HCT116 (cell line): ENCODE results near the gene PREP. TPM values are rescaled to one million over a fixed set of nuclear protein-coding genes. Genes with fewer than 3 reads are reported as not detected.

Experiments
- ATAC-seq: fragments of 200-7000 bp; cut with Tn5 transposase; 2 replicates; pipeline ENCODE4 v1.9.1; 2020; ENCODE audit warnings: mild to moderate bottlenecking, moderate library complexity
- BruUV-seq: library from RNA; stranded (reverse); fragments of 400-500 nt; replicated peaks from 2 replicates; lab custom pipeline; 2021; lab: Mats Ljungman, UMichigan
- CTCF ChIA-PET: fragments of 300-600 bp; sonication (Branson Sonifier 250); formaldehyde crosslinking; loops from one replicate; lab custom pipeline; 2021; ENCODE audit warnings: antibody characterized with exemption; lab: Charles Lee
- POLR2A ChIA-PET: fragments of 300-600, 350-600 bp; sonication (Branson Sonifier 250); formaldehyde crosslinking; loops from one replicate; lab custom pipeline; 2021; ENCODE audit warnings: antibody characterized with exemption; lab: Charles Lee
- RAD21 ChIA-PET, 2 experiments: fragments of 300-600 bp; sonication (Branson Sonifier 250); formaldehyde crosslinking; loops; one replicate each; lab custom pipeline; 2023; ENCODE audit warnings: low total read pairs in 2 of 2; ENCODE audit not compliant: uncharacterized antibody in 2 of 2, unreplicated experiment in 2 of 2, low non-redundant PET in 1 of 2; lab: Charles Lee
- DNase-seq: peaks from one replicate; pipeline ENCODE4 v3.0.0-alpha.2; 2010; ENCODE audit warnings: low read depth, low spot score
- H2AFZ ChIP-seq: fragments of 200-600 bp; shearing (Covaris generic), sonication (generic); 2 replicates; pipeline ENCODE4 v1.6.1; 2017; ENCODE audit warnings: low read depth, mixed run types, mixed read lengths, antibody characterized with exemption, low read length; ENCODE audit not compliant: poor library complexity, severe bottlenecking
- H3K27ac ChIP-seq: 2 replicates; pipeline ENCODE4 v1.5.1; 2012; ENCODE audit warnings: low read depth, low read length
- H3K27me3 ChIP-seq: fragments of 200-600 bp; sonication (generic); 2 replicates; pipeline ENCODE4 v1.6.1; 2016; ENCODE audit warnings: mixed run types, low read length, mixed read lengths; ENCODE audit not compliant: insufficient read depth
- H3K36me3 ChIP-seq, 2 experiments: fragments of 200-500 bp in 1 of 2; fragments of 200-600 bp in 1 of 2; sonication (Bioruptor generic) in 1 of 2; sonication (generic) in 1 of 2; 2 replicates each; pipeline versions ENCODE4 v1.5.1 to v1.6.1; 2014 to 2016; ENCODE audit warnings: low read length in 2 of 2, inconsistent platforms in 1 of 2, mixed read lengths in 1 of 2, mixed run types in 1 of 2; ENCODE audit not compliant: insufficient read depth in 2 of 2, control insufficient read depth in 1 of 2
- H3K4me1 ChIP-seq, 2 experiments: fragments of 200-600 bp in 1 of 2; sonication (generic) in 1 of 2; 2 replicates each; pipeline versions ENCODE4 v1.5.1 to v1.6.1; 2012 to 2017; ENCODE audit warnings: low read length in 2 of 2, inconsistent platforms in 1 of 2, mild to moderate bottlenecking in 1 of 2, mixed read lengths in 1 of 2, mixed run types in 1 of 2, moderate library complexity in 1 of 2; ENCODE audit not compliant: insufficient read depth in 2 of 2, control insufficient read depth in 1 of 2
- H3K4me2 ChIP-seq: fragments of 200-600 bp; sonication (generic); 2 replicates; pipeline ENCODE4 v1.6.1; 2017; ENCODE audit warnings: mixed run types, low read length, mixed read lengths
- H3K4me3 ChIP-seq, 2 experiments: fragments of 200-600 bp in 1 of 2; sonication (generic) in 1 of 2; replicated peaks in 1 of 2; 2 replicates each; pipeline ENCODE4 v1.5.1; 2011 to 2016; ENCODE audit warnings: low read length in 2 of 2, control low read depth in 1 of 2, low read depth in 1 of 2, mild to moderate bottlenecking in 1 of 2, mixed read lengths in 1 of 2, mixed run types in 1 of 2
- H3K79me2 ChIP-seq: fragments of 200-600 bp; sonication (generic); 2 replicates; pipeline ENCODE4 v1.6.1; 2017; ENCODE audit warnings: mild to moderate bottlenecking, mixed run types, low read length, moderate library complexity, mixed read lengths; ENCODE audit not compliant: insufficient read depth
- H3K9ac ChIP-seq: fragments of 200-600 bp; sonication (generic); 2 replicates; pipeline ENCODE4 v1.6.1; 2016; ENCODE audit warnings: low read length, mixed read lengths
- H3K9me2 ChIP-seq: fragments of 200-600 bp; sonication (generic), shearing (Covaris generic); 2 replicates; pipeline ENCODE4 v1.6.1; 2017; ENCODE audit warnings: mixed run types, mild to moderate bottlenecking, moderate library complexity; ENCODE audit not compliant: insufficient read depth
- H3K9me3 ChIP-seq, 2 experiments: fragments of 200-500 bp in 1 of 2; fragments of 200-600 bp in 1 of 2; sonication (Bioruptor generic) in 1 of 2; sonication (generic) in 1 of 2; 2 replicates each; pipeline ENCODE4 v1.6.1; 2014 to 2017; ENCODE audit warnings: low read length in 2 of 2, mixed read lengths in 2 of 2, inconsistent platforms in 1 of 2, low read depth in 1 of 2, mild to moderate bottlenecking in 1 of 2, mixed run types in 1 of 2, moderate library complexity in 1 of 2; ENCODE audit not compliant: control insufficient read depth in 1 of 2, insufficient read depth in 1 of 2
- H4K20me1 ChIP-seq: fragments of 200-600 bp; sonication (generic), shearing (Covaris generic); 2 replicates; pipeline ENCODE4 v1.6.1; 2017; ENCODE audit warnings: mixed run types, mild to moderate bottlenecking, moderate library complexity; ENCODE audit not compliant: insufficient read depth
- CBX3 ChIP-seq: IDR thresholded peaks from 2 replicates; pipeline ENCODE4 v1.6.1; 2012; ENCODE audit warnings: low read depth
- CEBPB ChIP-seq: IDR thresholded peaks from 2 replicates; pipeline ENCODE4 v1.6.1; 2012; ENCODE audit warnings: low read depth
- EGR1 ChIP-seq: IDR thresholded peaks from 2 replicates; pipeline ENCODE4 v1.6.1; 2012; ENCODE audit warnings: low read depth
- EZH2 ChIP-seq: fragments of 200-600 bp; sonication (generic); IDR thresholded peaks from 2 replicates; pipeline ENCODE4 v1.6.1; 2017; ENCODE audit warnings: antibody characterized with exemption, mixed run types
- EZH2phosphoT487 ChIP-seq: fragments of 200-600 bp; IDR thresholded peaks from 2 replicates; pipeline ENCODE4 v1.6.1; 2018; ENCODE audit warnings: antibody characterized with exemption, borderline replicate concordance
- FOSL1 ChIP-seq: IDR thresholded peaks from 2 replicates; pipeline ENCODE4 v1.6.1; 2012; ENCODE audit warnings: low read depth
- JUND ChIP-seq: IDR thresholded peaks from 2 replicates; pipeline ENCODE4 v1.6.1; 2012
- POLR2A ChIP-seq: IDR thresholded peaks from 2 replicates; pipeline ENCODE4 v1.7.0; 2011; ENCODE audit warnings: borderline replicate concordance; ENCODE audit not compliant: insufficient read depth, insufficient read length; ENCODE audit errors: extremely low read depth
- POLR2AphosphoS5 ChIP-seq: IDR thresholded peaks from 2 replicates; pipeline ENCODE4 v1.6.1; 2011; ENCODE audit warnings: mild to moderate bottlenecking, low read depth, low read length, moderate library complexity
- RAD21 ChIP-seq: IDR thresholded peaks from 2 replicates; pipeline ENCODE4 v1.6.1; 2012; ENCODE audit warnings: low read depth, mild to moderate bottlenecking
- SIN3A ChIP-seq: IDR thresholded peaks from 2 replicates; pipeline ENCODE4 v1.6.1; 2012; ENCODE audit warnings: low read depth
- SP1 ChIP-seq: IDR thresholded peaks from 2 replicates; pipeline ENCODE4 v1.6.1; 2012; ENCODE audit warnings: low read depth
- YY1 ChIP-seq: IDR thresholded peaks from 2 replicates; pipeline ENCODE4 v1.6.1; 2011; ENCODE audit warnings: low read length, low read depth, moderate library complexity, mild to moderate bottlenecking; ENCODE audit not compliant: insufficient replicate concordance; ENCODE audit errors: extremely low read depth
- ZBTB33 ChIP-seq: IDR thresholded peaks from 2 replicates; pipeline ENCODE4 v1.6.1; 2011; ENCODE audit warnings: mild to moderate bottlenecking, low read length, moderate library complexity; ENCODE audit not compliant: insufficient replicate concordance; ENCODE audit errors: extremely low read depth
- ZNF274 ChIP-seq: fragments of 200-500 bp; sonication (Bioruptor generic); IDR thresholded peaks from 2 replicates; pipeline ENCODE4 v1.6.1; 2014; ENCODE audit warnings: mild to moderate bottlenecking, low read depth, low read length, inconsistent platforms
- intact Hi-C: fragments of 100-400 bp; cut with micrococcal nuclease; formaldehyde crosslinking; loops from 2 replicates; pipeline ENCODE4 v1.10.0; 2022
- total RNA-seq: library from RNA; stranded (reverse); gene quantifications from one replicate; pipeline ENCODE4 v1.2.1, GENCODE V29; 2021; ENCODE audit not compliant: unreplicated experiment
- TF ChIP-seq, protein P1 (sequence below): IDR thresholded peaks from 2 replicates; pipeline ENCODE4 v1.6.1; 2012; ENCODE audit warnings: low read depth
- TF ChIP-seq, protein P2 (sequence below), 3 experiments: fragments of 200-600 bp in 1 of 3; sonication (generic) in 1 of 3; IDR thresholded peaks in 2 of 3; conservative IDR thresholded peaks in 1 of 3; 2 replicates each; pipeline ENCODE4 v1.5.1; 2012 to 2017; ENCODE audit warnings: low read depth in 2 of 3, low read length in 2 of 3, antibody characterized with exemption in 1 of 3, borderline replicate concordance in 1 of 3, control low read depth in 1 of 3, mild to moderate bottlenecking in 1 of 3, mixed read lengths in 1 of 3, mixed run types in 1 of 3, moderate library complexity in 1 of 3; ENCODE audit not compliant: insufficient read depth in 1 of 3

Gene PREP
- total RNA-seq, 1 experiment from 2014 or later = 53.5 TPM

DNA sequence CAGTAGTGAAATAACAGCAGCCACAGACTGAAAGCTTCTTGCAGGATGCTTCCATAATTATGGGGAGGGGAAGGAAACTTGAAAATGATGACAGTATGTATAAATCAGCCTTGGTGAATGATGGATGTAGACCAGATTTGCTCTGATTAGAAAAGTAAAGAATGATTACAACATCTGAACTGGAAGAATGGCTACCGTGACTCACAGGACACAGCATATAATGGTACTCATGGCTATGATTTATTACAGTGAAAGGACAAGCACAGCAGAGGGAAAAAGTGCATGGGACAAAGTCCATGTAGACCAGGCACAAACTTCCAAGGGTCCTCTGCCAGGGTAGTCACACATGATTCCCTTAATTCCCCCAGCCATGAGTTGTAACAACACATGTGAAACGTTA, 152.3 kb downstream of the PREP start:
- H3K4me2 ChIP-seq = no peak overlapping the region
- intact Hi-C loops = no loop called here
- no peaks in the 10 kb centered on the region for H3K27me3 ChIP-seq
- no peaks in the 10 kb centered on the region for H3K9me2 ChIP-seq
- no peaks in the 10 kb centered on the region for H3K9me3 ChIP-seq
- H3K4me1 ChIP-seq = no peaks in the 10 kb centered on the region
- H4K20me1 ChIP-seq = no peaks in the 10 kb centered on the region
- TF ChIP-seq POLR2A (no peak), EGR1 (no peak), ZNF274 (no peak), CBX3 (no peak), EZH2 (no peak), EZH2phosphoT487 (no peak), POLR2AphosphoS5 (no peak), YY1 (no peak), JUND (no peak), CEBPB (no peak), FOSL1 (no peak), ZBTB33 (no peak), RAD21 (no peak), SP1 (no peak), SIN3A (no peak)
- TF ChIP-seq, protein P1, sequence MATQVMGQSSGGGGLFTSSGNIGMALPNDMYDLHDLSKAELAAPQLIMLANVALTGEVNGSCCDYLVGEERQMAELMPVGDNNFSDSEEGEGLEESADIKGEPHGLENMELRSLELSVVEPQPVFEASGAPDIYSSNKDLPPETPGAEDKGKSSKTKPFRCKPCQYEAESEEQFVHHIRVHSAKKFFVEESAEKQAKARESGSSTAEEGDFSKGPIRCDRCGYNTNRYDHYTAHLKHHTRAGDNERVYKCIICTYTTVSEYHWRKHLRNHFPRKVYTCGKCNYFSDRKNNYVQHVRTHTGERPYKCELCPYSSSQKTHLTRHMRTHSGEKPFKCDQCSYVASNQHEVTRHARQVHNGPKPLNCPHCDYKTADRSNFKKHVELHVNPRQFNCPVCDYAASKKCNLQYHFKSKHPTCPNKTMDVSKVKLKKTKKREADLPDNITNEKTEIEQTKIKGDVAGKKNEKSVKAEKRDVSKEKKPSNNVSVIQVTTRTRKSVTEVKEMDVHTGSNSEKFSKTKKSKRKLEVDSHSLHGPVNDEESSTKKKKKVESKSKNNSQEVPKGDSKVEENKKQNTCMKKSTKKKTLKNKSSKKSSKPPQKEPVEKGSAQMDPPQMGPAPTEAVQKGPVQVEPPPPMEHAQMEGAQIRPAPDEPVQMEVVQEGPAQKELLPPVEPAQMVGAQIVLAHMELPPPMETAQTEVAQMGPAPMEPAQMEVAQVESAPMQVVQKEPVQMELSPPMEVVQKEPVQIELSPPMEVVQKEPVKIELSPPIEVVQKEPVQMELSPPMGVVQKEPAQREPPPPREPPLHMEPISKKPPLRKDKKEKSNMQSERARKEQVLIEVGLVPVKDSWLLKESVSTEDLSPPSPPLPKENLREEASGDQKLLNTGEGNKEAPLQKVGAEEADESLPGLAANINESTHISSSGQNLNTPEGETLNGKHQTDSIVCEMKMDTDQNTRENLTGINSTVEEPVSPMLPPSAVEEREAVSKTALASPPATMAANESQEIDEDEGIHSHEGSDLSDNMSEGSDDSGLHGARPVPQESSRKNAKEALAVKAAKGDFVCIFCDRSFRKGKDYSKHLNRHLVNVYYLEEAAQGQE = no peak
- TF ChIP-seq, protein P2, sequence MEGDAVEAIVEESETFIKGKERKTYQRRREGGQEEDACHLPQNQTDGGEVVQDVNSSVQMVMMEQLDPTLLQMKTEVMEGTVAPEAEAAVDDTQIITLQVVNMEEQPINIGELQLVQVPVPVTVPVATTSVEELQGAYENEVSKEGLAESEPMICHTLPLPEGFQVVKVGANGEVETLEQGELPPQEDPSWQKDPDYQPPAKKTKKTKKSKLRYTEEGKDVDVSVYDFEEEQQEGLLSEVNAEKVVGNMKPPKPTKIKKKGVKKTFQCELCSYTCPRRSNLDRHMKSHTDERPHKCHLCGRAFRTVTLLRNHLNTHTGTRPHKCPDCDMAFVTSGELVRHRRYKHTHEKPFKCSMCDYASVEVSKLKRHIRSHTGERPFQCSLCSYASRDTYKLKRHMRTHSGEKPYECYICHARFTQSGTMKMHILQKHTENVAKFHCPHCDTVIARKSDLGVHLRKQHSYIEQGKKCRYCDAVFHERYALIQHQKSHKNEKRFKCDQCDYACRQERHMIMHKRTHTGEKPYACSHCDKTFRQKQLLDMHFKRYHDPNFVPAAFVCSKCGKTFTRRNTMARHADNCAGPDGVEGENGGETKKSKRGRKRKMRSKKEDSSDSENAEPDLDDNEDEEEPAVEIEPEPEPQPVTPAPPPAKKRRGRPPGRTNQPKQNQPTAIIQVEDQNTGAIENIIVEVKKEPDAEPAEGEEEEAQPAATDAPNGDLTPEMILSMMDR (IDR thresholded peaks at IDR 0.05 in 2 of 3, conservative IDR thresholded peaks at IDR 0.05 in 1 of 3; ENCODE audit: borderline replicate concordance in 1 of 3, insufficient read depth in 1 of 3, low read depth in 2 of 3, low read length in 2 of 3) = no peak
- TF ChIP-seq, all 23 proteins: peak for 0
- H3K27ac ChIP-seq = no peak overlapping the region
- ChIA-PET RAD21 (no interaction called here), POLR2A (no interaction called here), CTCF (no interaction called here)
- no peak overlapping the region for H3K4me3 ChIP-seq
- no TSS peak for BruUV-seq
- H3K9ac ChIP-seq = no peak overlapping the region
- H3K36me3 ChIP-seq = no peaks in the 10 kb centered on the region
- no peak overlapping the region for H2AFZ ChIP-seq
- DNase-seq (no peak), ATAC-seq (no peak)
- no peaks in the 10 kb centered on the region for H3K79me2 ChIP-seq
